GM04503 (cell line): ENCODE data around the gene PTPRK.

Experiments
- DNase-seq: peaks from one replicate; pipeline ENCODE4 v3.0.0-alpha.2; 2012; ENCODE audit warnings: low read depth

Gene PTPRK

DNA sequence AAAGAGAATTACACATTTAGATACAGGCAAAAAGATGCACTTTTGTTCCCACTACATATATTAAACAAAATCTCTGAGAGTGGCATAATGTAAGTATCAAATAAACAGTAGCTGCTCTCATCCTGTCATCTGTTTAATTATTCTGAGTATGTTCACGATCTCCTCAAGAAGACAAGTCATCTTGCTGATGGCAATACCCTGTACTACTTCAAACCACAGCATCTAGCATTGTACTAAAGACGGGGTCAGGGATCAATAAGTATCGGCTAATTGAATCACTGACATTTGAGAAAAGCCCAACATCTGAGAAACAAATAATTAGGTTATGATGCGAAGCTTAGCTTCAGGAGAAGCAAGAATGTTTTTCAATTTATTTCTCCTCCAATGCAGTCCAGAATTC is 175.1 kb downstream of the PTPRK start:
- DNase-seq: no peak

DNA sequence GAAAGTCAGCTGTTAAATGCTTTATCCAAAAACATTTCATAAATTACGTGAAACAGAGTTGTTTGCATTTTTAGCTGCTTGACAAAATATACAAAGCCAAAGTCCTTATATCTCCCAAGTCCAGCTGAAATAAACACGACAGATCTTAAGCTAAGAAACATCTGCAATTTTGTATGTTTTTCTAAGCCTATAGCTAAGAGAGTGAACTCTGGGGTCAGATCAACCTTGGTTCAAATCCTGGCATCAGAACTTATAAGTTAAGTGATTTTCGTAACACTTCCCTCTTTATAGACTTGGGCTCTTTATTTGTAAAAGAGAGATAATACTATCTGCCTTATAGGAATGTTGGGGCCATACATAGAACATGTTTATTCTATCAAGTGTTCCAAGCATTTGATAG is 176.7 kb downstream of the PTPRK start:
- no peak for DNase-seq

GRCh38 chr6:128339635-128340450 is 180.6 kb downstream of the PTPRK start:
- no peak for DNase-seq

- no peak for DNase-seq
Observed at GRCh38 chr6:128337619-128338018, 182.8 kb downstream of the PTPRK start.

DNA sequence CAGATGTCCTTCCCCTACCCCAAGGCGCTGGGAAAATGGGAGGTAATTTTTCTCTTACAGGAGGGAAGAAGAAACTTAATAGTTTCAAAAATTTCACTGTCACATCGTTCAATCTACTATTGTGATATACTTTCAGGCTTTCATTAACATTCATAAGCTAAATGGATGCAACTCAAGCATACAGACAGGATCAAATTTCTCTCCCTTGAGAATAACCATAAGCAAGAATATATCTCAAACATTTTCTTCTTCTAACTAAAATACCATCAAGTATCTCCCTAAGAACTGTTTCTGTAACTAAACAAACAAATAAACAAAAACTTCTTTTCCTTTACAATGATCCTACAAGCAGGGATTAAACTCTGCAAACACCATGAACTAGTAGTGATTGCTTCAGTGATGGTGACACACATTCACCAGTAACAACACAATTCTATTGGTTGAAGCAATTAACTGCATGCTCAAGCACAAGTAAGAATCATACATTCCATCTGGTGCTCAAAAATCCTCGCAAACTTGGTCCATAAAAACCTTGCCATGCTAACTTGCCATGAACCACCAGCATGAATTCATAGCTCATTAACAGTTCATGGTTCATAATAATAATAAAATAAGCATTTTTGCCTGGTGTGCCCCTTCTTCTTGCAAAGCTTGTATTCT is 183.8 kb downstream of the PTPRK start:
- DNase-seq: peak; percentile 9

DNA sequence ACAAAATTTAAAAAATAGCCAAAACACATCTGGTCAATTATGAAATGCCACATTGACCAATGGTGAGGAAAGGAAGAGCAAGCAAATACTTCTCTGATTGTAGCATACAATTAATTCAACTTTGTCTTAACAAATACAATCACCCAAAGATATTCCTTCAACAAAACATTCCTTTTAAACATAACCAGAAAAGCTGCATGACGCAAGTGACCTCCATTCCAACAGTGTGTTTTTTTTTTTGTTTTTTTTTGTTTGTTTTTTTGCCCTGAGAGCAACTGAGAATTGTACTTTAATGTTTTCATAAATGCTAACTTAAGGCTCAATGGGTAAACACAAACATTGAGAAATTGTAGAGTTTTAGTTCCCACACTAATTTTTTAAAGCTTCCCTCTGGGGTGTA is 184.4 kb downstream of the PTPRK start:
- DNase-seq: no peak

DNA sequence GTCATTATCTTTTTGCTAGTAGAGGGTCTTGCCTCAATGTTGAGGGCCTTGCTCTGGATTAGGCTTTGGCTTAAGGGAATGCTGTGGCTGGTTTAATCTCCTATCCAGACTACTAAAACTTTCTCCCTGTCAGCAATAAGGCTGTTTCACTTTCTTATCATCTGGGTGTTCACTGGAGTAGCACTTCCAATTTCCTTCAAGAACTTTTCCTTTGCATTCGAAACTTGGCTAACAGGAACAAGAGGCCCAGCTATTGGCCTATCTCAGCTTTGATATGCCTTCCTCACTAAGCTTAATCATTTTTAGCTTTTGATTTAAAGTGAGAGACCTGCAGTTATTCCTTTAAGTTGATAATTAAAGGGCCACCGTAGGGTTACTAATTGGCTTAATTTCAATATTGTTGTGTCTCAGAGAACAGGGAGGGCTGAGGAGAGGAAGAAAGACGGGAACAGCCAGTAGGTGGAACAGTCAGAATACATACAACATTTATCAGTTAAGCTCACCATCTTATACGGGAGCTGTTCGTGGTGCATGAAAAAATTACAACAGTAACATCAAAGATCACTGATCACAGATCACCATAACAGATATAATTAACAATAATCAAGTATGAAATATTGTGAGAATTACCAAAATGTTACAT is 186.7 kb downstream of the PTPRK start:
- DNase-seq: no peak

DNA sequence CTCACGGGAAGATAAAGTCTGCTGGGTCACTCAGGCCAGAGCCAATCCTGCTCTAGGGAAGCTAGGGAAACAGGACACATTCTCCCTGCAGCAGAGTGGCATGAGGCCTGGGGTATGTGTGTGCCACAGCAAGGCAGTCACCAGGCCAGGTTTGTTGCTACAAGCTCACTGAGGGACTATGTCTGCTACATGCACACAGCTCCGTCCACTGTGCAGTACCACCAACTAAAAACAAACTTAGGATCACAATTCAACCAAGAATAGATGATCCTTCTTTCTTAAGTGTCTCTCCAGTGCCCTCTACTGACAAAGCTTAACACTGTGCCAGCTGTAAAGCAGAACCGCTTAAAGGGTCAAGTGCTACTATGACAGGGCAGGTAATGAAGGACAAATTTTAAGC is 192.5 kb downstream of the PTPRK start:
- DNase-seq: no peak

GRCh38 chr6:128323011-128323410 is 197.4 kb downstream of the PTPRK start:
- no peak for DNase-seq

GRCh38 chr6:128319946-128320345 is 200.5 kb downstream of the PTPRK start:
- no peak for DNase-seq

- no peak for DNase-seq
Observed at GRCh38 chr6:128319157-128319556, 201.2 kb downstream of the PTPRK start.

- no peak for DNase-seq
Observed at GRCh38 chr6:128316258-128316929, 204.0 kb downstream of the PTPRK start.

DNA sequence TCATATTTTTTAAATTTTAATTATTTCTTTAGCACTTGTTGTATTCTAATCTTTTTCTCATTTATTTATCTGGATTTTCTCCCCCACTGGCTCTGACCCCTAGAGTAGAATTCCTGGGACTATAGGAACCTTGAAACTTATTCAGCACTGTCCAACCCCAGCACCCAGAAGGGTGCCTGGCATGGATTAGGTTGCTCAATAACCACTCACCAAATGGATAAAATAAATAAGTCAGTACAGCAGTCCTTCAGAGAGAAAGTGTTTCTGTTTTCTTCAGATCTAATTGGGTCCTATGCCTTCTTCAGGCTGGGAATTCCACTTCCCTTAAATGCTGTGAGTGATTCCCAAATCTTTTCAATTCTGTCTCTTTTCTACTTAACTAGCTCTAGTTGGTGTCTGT is 206.2 kb downstream of the PTPRK start:
- DNase-seq: no peak

- no peak for DNase-seq
Observed at GRCh38 chr6:128311944-128312570, 208.3 kb downstream of the PTPRK start.

DNA sequence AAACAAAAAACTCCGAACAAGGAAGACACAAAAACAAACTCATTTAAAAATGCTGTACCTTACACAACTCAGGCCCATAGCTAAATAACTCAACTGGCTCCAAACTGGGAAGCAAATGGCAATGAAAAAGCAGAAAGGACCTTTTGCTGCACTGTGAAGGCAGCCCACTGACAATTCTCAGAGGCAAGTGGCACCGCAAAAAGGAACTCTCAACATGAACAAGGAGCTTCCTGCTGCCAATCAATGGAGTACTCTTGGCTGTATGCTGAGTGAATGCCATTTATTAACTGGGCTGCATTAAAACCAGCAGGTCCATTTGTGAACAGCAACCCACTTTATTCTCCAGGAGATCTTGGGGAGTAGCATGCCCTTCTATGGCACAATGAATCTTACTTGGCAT is 209.9 kb downstream of the PTPRK start:
- DNase-seq: no peak

DNA sequence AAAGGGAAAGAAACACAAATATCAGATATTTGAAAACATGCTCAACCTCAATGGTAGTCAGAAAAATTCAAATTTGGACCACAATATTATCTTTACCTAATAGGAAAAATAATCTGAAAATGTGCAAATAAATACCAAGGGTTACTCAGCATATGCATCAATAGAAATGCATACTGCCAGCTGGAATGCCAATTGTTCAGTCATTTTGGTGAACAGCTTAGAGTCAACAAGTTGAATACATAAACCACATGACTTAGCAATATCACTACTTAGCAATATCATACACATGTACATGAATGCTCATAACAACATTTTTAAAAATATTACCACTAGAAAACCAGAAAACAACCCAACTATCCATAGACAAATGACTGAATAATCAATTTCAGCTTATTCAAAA is 212.7 kb downstream of the PTPRK start:
- no peak for DNase-seq

DNA sequence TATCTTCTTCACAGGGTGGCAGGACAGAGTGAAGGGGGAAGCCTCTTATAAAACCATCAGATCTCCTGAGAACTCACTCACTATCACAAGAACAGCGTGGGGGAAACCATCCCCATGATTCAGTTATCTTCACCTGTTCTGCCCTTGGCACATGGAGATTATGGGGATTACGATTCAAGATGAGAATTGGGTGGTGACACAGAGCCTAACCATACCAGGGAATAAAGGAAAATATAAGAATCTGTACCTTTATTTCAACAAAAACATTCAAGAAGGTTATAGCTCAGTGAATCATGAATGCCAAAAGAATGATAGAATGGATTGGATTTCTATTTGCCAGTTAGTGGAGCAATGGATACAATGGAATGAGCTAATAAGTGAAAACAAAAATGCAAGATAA is 214.4 kb downstream of the PTPRK start:
- no peak for DNase-seq

GRCh38 chr6:128305228-128305627 is 215.2 kb downstream of the PTPRK start:
- DNase-seq: peak; percentile 19

DNA sequence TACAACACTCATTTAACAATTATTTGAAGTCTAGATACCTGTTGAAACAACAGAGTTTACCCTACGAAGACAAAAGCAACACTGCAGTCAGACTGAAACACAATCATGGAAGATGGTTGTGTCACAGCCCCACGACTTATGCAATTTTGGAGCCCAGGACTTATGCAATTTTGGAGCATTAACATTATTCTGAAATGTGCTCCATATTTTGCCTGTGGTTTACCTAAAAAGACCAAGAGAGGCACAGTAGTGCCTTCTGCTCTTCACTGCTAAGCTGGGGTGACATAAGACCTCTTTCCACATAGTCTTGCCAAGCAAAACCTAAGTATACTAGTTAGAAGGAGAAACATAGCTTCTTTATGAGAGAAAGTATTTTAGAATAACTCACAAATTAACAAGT is 216.5 kb downstream of the PTPRK start:
- DNase-seq: no peak

- DNase-seq: no peak
Observed at GRCh38 chr6:128302942-128303341, 217.5 kb downstream of the PTPRK start.

DNA sequence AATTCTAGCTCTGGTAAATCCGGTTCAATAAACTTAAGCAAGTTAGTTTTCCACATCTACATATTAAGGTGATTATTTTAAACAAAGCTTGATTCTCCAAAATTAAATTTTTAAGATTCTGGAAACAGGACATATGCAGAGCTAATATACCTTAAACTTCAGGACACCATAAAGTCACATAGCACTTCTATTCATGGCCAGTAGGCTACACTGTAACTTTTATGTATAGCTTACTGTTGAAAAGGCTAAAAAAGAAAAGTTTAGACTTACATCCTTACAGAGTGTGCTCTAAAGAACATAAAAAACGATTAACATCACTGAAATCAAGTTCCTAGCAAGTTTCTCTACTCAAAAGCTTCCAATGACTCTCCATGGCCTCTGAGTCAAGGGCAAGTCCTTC is 224.7 kb downstream of the PTPRK start:
- DNase-seq: no peak

GRCh38 chr6:128290221-128290620 is 230.2 kb downstream of the PTPRK start:
- no peak for DNase-seq
